ENCODE data around the gene RAD17. TPM values are rescaled to one million over a fixed set of nuclear protein-coding genes. Genes with fewer than 3 reads are reported as not detected.
"Not testable (repeated sequence)": the region's sequence is repeated elsewhere in the genome, so short reads cannot be mapped to it uniquely, and the experiment has no call there.

Gene RAD17
- polyA plus RNA-seq, 5 donors: 31.9 to 47.3 (median 40.4) TPM

DNA sequence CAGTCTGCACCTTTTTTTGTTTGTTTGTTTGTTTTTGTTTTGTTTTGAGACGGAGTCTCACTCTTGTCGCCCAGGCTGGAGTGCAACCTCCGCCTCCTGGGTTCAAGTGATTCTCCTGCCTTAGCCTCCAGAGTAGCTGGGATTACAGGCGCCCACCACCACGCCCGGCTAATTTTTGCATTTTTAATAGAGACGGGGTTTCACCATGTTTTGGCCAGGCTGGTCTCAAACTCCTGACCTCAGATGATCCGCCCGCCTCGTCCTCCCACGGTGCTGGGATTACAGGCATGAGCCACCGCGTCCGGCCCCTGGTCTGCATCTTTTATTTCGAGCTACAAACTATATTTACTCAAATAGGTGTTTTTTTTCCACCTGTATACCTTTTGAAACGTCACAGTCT is 717 bp downstream of the RAD17 start:
- DNase-seq: not testable (repeated sequence)

DNA sequence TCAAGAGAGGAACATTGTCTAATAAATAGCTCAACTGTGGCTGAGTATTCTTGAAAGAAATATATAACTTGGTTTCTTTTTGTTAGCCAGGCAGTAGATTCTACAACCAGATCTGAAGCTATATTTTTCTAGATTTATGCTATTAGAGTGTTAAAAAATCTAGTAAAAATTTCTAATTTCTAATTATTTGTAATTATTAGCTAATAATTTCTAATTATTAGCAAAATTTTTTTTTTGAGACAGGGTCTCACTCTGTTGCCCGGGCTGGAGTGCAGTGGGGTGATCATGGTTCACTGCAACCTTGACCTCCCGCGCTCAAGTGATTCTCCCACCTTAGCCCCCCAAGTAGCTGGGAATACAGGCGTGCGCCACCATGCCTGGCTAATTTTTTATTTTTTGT is 2.8 kb downstream of the RAD17 start:
- DNase-seq: no peak

DNA sequence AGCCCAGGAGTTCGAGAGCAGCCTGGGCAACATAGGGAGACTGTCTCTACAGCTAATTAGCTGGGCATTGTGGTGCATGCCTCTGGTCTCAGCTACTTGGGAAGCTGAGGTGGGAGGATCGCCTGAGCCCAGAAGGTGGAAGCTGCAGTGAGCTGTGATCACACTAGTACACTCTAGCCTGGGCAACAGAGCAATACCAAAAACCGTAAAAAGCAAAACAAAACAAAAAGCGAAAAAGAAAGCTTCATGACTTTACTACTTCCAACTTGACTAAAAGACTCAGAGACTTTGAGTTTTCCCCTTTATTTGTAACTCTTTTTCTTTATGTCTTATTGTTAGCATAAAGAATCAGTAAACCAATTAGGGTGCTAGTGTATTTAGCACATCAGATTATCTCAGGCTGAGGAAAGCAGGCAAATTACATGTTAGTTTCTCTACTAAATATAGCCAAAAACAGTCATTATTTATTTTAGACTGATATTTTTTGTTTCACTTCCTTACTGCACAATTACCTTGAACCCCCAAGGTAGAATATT is 5.4 kb downstream of the RAD17 start:
- DNase-seq: no peak

DNA sequence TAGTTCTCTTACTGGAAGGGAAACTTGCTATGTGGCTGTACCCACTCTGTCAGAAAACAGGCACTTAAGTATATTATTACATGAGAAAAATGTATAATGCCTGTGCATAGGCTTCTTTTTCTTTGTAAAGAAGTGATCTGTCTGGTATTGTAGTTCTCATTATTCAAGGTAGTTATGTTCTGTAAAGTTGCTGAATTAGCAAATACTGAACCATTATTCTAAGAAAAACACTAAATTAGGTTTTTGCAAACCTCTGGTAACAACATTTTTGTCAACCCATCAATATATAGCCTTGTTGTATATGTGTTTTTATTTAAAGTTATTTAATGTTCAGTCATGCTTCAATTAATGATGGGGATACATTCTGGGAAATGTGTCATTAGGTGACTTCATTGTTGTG is 8.8 kb downstream of the RAD17 start:
- no peak for DNase-seq

DNA sequence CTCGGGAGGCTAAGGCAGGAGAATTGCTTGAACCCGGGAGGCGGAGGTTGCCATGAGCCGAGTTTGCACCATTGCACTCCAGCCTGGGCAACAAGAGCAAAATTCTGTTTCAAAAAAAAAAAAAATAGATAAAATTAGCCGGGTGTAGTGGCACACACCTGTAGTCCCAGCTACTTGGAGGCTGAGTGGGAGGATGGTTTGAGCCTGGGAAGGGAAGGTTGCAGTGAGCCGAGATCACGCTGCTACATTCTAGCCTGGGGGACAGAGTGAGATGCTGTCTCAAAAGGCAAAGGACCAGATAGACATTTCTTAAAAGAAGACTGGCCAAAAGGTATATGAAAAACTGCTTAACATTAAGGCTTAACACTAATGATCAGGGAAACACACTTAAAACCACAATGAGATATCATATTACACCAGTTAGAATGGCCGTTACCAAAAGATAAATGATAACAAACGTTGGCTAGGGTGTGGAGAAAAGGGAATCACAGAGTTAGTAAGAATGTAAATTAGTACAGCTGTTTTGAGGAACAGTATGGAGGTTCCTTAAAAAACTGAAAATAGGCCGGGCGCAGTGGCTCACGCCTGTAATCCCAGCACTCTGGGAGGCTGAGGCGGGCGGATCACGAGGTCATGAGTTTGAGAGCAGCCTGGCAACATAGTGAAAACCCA is 35.2 kb downstream of the RAD17 start:
- DNase-seq: no peak

DNA sequence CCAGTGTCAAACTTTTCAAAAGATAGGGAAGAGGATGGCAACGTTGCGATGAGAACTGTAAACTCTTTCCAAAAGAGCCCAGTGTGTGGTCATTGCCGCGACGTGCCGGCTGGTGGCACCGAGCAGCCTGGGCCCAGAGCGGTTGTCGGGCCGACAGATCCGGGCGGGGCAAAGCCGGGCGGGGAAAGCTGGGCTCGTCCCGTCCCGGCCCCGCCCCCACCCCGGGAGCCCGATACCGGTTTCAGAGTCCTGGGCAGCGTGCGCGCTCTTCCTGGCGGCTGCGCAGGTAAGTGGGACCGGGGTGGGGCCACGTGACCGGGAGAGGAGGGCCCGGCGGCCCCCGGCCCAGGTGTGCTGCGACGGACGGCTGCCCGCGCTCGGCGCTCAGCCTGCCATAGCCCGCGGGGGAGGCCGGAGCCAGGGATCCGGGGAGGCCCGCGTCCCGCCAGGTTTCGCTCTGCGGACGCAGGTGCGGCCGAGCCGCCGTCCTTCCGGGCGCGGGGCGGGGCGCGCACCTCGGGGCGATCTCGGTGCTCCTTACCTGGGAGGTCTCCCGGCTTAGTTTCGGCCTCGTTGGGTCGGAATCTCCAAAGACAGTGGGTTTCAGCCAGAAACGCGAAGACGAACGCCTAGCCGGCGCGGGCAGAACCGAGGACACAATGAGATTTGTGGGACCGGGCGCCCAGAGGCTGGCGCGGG is 45.4 kb downstream of the RAD17 start, which contains the start of gene MARVELD2:
TSS of gene MARVELD2 (plus strand) at position 232 of the 699 bp plus-strand sequence. CDS start 4,270 bp downstream, outside the sequence.
- DNase-seq: peak; percentile 74 to 76

DNA sequence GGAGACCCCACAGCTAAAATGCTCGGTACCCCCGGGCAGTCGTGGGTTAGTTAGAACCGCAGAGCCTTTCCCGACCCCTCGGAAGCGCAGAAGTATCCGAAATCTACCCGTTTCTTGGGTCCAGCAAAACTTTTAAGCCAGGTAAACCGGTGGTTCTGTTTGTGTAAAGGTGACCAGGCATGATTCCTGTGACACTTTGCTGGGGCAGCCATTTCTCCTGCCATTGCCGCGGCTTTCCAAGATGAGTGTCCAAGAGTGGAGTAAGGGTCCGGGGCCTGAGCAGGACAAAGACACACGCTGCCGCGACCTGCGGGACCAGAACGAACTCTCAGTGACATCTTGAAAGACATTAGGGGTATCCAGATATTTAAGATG is 46.0 kb downstream of the RAD17 start:
- DNase-seq: peak; percentile 14 to 18

DNA sequence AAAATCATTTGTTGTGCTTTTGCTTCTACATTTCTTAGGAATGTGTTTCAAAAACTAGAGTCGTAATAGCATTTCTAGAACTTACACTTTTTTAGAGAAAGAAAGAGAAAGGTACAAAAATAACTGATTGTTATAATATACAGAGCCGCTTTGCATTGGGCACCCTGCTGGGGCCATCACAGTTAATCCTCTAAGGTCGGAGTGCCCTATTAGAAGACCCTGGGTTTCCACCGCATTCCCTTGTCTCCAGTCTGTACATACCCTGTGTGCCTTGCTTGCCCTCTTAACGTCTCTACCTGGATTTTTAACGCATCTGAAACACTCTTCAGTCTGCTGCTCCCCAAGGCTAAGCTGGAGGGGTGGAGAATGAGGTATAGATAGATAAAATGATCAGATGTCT is 46.6 kb downstream of the RAD17 start:
- DNase-seq: no peak

DNA sequence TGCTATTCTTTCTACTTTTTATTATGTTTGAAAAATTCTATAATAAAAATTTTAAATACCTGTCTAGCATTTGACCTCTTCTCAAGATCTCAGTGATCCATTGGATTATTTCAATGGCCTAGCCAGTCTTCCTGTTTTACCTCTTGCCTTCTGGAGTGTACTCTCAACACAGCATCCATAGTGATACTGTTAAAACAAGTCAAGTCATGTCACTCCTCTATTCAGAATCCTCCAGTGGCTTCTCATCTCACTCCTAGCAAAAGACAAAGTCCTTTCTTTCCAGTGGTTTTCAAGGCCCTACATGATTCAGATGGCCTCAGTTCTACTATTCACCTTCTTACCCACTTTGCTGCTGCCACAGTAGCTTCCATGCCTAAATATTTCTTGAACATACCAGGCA is 47.1 kb downstream of the RAD17 start:
- DNase-seq: no peak

DNA sequence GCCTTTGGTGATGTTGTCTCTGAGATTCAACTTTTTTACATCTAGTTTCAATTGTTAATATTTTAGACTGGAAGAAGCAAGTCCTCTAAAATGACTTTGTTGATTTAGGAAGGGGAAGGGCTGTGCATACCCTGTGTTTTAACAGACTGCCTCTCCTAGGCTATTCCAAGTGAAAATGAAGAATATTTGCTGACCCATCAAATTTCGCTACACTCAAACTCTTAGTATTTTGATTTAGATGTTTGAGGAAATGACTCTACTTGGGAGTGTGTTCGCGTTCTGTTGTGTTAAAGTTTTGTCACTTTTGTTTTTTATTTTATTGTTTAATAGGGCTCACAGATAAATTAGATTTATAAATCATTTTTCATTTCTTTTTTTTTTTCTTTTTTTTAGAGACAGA is 48.9 kb downstream of the RAD17 start:
- no peak for DNase-seq

DNA sequence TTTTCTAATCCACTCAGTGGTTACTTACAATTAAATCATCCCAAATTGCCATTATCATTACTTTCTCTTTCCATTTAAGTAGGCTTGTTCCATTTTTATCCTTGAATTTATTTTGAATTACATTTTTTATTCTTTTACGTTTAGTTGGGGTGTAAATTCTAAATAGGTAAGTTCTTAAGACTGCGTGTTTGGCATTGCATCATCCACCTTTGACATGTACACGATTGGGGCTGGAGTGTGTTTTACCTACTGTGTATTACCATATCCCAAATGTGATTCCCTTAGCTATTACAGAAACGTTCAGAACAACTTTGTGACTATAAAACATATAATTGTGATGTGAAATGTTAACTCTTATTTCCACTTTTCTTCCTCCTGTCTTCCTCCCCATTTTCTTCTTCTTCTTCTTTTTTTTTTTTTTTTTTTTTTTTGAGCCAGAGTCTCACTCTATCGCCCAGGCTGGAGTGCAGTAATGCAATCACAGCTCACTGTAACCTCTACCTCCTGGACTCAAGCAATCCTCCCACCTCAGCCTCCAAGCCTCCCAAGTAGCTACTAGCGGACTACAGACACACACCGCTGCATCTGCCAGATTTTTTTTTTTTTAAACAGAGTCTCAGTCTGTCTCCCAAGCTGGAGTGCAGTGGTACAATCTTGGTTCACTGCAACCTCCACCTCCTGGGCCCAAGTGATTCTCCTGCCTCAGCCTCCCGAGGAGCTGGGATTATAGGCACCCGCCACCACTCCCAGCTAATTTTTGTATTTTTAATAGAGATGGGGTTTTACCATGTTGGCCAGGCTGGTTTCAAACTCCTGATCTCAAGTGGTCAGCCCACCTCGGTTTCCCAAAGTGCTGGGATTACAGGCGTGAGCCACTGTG is 62.0 kb downstream of the RAD17 start:
- DNase-seq: no peak

DNA sequence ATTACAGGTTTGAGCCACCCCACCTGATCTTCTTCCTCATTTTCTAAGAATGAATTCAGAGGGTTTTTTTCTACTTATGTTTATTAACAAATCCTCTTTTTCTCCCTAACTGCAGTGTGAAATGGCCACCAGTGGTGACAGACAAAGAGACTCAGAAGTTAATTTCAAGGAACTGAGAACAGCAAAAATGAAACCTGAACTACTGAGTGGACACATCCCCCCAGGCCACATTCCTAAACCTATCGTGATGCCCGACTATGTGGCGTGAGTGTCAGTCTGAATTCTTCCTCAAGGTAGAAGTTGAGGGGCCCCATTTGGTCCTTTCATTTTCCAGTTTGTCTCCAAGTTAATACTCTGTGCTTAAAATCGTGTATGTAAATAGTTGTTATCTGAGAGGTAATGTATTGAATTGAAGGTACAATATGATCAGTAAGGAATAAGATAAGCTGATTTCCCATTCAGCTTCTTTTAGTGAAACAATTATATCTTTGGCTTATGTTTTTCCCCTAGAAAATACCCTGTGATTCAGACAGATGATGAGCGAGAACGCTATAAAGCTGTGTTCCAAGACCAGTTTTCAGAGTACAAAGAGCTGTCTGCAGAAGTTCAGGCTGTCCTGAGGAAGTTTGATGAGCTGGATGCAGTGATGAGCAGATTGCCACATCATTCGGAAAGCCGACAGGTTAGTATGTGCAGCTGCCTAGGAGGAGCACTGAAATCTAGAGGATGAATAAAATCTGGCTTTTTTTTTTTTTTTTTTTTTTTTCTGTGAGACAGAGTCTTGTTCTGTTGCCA is 63.0 kb downstream of the RAD17 start:
- DNase-seq: no peak

DNA sequence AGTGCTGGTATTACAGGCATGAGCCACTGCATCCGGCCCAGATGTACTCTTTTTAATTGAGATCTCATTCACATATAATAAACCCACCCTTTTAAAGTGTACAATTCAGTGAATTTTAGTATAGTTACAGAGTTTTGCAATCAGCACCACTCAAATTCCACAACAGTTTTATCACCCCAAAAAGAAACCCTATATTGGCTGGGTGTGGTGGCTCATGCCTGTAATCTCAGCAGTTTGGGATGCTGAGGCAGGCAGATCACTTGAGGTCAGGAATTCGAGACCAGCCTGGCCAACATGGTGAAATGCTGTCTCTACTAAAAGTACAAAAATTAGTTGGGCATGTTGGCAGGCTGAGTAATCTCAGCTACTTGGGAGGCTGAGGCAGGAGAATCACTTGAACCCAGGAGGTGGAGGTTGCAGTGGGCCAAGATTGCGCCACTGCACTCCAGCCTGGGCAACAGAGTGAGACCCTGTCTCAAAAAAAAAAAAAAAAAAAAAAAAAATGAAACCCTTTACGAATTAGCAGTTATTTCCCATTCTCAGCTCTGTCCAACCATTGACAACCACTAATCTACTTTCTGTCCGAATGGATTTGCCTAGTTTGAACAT is 65.8 kb downstream of the RAD17 start:
- DNase-seq: not testable (repeated sequence)

DNA sequence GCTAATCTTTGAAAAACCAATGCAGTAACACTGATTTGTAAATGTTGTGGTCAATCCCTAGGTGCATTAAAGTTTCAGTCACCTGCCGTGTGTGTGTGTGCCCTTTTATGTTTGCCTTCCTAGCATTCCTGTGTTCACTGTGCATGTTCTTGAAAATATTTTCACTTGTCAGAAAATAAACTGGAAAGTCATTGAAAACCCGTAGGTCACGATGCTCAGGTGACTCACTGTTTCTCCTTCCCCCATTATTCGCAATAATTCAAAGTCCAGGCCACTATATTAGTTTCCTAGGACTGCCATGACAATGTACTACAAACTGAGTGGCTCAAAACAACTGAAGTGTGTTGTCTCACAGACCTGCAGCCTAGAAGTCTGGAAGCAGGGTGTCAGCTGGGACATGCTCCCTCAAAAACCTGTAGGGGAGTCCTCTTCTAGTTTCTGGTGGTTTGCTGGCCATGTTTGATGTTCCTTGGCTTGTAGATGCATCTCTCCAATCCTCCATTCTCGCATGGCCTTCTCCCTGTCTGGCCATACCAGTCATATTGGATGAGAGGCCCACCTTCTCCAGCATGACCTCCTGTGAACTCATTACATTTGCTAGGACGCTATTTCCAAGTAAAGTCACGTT is 74.6 kb downstream of the RAD17 start:
- no peak for DNase-seq

DNA sequence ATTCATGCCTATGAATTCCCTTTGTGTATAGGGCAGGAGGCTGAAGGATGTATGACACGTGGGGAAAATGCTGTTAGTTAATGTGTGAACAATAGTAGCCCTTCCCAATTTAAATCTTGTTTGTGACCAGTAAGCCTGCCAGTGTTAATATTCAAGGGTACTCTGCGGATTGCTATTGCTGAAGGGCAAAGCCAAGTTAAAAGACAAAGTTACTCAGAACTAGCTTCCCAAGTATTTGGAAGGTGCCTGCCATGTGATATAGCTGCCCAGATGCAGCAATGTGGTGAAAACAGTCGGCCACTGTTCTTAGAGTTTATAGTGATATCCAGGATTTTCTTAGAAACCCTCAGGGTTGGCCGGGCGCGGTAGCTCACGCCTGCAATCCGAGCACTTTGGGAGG is 79.9 kb downstream of the RAD17 start:
- no peak for DNase-seq

DNA sequence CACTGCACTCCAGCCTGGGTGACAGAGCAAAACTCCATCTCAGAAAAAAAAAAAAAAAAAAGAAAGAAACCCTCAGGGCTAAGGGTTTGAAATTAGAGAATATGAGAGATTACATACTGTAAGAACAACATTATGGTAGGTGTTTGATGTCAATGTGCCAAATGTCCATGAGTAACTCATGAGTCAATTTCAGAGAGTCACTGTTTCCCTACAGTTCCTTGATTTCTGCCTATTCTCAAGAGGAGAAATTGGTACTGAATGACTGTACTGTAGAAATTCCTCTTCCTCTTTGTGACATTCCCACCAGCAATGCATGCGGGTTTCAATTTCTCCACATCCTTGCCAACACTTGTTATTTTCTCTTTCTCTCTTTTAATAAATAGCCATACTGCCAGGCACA is 80.5 kb downstream of the RAD17 start:
- DNase-seq: no peak

DNA sequence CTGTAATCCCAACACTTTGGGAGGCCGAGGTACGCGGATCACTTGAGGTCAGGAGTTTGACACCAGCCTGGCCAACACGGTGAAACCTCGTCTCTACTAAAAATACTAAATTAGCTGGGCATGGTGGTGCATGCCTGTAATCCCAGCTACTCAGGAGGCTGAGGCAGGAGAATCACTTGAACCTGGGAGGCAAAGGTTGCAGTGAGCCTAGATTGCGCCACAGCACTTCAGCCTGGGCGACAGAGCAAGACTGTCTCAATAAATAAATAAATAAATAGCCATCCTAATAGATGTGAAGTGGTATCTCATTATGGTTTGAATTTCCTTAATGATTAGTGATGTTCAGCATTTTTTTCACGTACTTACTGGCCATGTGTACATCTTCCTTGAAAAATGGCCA is 80.9 kb downstream of the RAD17 start:
- not testable (repeated sequence) for DNase-seq

DNA sequence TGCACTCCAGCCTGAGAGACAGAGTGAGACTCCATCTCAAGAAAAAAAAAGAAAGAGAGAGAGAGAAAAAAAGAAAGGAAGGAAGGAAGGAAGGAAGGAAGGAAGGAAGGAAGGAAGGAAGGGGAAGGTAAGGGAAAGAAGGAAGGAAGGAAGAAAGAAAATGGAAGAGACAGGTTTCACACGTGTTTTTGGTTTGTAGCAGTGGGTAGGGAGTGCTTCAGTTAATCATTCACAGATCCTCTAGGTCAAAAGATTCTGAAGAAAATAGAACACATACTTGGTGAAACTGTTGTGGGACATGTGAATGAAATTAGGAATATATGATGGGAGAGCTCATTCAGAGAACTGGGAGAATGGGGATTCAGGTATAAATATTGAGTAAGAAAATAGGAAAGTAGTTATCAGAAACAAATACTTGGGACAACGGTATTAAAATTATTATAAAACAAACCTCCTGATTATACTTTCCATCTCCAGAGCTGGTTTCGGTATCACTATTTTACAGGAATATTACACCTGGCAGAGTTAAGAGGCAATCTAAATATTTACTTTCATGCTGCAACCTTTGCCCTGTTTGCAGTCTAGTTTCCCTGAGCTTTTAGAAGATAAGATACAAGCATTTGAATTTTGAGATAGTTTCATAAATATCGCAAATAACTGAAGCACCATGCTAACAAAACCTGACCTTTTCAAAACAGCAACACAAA is 82.5 kb downstream of the RAD17 start:
- DNase-seq: no peak

DNA sequence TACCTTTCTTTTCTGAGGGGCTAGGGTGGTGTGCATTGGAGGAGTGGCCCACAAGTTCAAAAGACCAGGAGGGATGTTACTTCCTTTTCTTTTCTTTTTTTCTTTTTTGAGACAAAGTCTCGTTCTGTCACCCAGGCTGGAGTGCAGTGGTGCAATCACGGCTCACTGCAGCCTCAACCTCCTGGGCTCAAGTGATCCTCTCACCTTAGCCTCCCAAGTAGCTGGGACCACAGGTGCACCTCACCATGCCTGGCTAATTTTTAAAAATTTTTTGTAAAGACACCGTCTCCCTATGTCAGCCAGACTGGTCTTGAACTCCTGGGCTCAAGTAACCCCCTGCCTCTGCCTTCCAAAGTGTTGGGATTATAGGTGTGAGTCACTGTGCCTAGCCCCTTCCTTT is 83.9 kb downstream of the RAD17 start:
- not testable (repeated sequence) for DNase-seq

Data from right lung (tissue), 5 donors.